H1 (cell line): ENCODE results near the gene SLC5A8. TPM values are rescaled to one million over a fixed set of nuclear protein-coding genes. Genes with fewer than 3 reads are reported as not detected.
A peak's percentile ranks its signal among the peaks of the same experiment; 100 is the strongest.

Source experiments
- CTCF ChIA-PET: fragments of 300-600 bp; sonication (Branson Sonifier 250); formaldehyde crosslinking; loops from one replicate; lab custom pipeline; 2021; ENCODE audit not compliant: partially characterized antibody; lab: Charles Lee
- POLR2A ChIA-PET: fragments of 300-600 bp; sonication (Branson Sonifier 250); formaldehyde crosslinking; loops from one replicate; lab custom pipeline; 2021; ENCODE audit warnings: inconsistent platforms; ENCODE audit not compliant: partially characterized antibody; lab: Charles Lee
- DNase-seq, 2 experiments: peaks; one replicate each; pipeline versions ENCODE4 v3.0.0 to v3.0.0-alpha.2; 2010 to 2022; ENCODE audit warnings: low spot score in 2 of 2, low read depth in 1 of 2, mixed read lengths in 1 of 2
- FAIRE-seq: peaks from 2 replicates; lab custom pipeline; 2011; peaks lifted over from hg19 to GRCh38; lab: Jason Lieb, UNC
- H2AFZ ChIP-seq: 2 replicates; pipeline ENCODE4 v1.8.1; 2012; ENCODE audit warnings: low read length, inconsistent platforms
- H2AK5ac ChIP-seq: 2 replicates; pipeline ENCODE4 v1.6.1; 2013; ENCODE audit warnings: low read depth, low read length
- H2BK120ac ChIP-seq: replicated peaks from 2 replicates; pipeline ENCODE3; 2013; ENCODE audit warnings: low read depth, low read length, inconsistent platforms
- H2BK12ac ChIP-seq: 2 replicates; pipeline ENCODE4 v1.6.1; 2013; ENCODE audit warnings: low read depth, low read length
- H2BK15ac ChIP-seq: 2 replicates; pipeline ENCODE4 v1.6.1; 2013; ENCODE audit warnings: low read length
- H2BK20ac ChIP-seq: 2 replicates; pipeline ENCODE4 v1.6.1; 2013; ENCODE audit warnings: low read length
- H2BK5ac ChIP-seq: 2 replicates; pipeline ENCODE4 v1.6.1; 2013; ENCODE audit warnings: low read depth, low read length
- H3K14ac ChIP-seq: 2 replicates; pipeline ENCODE4 v1.6.1; 2013; ENCODE audit warnings: inconsistent platforms; ENCODE audit not compliant: insufficient read length
- H3K18ac ChIP-seq: 2 replicates; pipeline ENCODE4 v1.6.1; 2013; ENCODE audit warnings: low read length; ENCODE audit errors: extremely low read depth
- H3K23ac ChIP-seq: 2 replicates; pipeline ENCODE4 v1.6.1; 2013; ENCODE audit warnings: inconsistent platforms; ENCODE audit not compliant: insufficient read length
- H3K23me2 ChIP-seq: 2 replicates; pipeline ENCODE4 v1.6.1; 2013; ENCODE audit warnings: low read depth, low read length
- H3K27ac ChIP-seq: 2 replicates; pipeline ENCODE4 v1.6.1; 2011; ENCODE audit warnings: low read depth, low read length, inconsistent platforms
- H3K27me3 ChIP-seq, 4 experiments: replicated peaks in 1 of 4; 1 replicate in 1 of 4; 2 replicates in 3 of 4; pipeline versions ENCODE4 v1.6.1 to v1.8.1; 2011 to 2013; ENCODE audit warnings: low read length in 3 of 4, mild to moderate bottlenecking in 3 of 4, inconsistent platforms in 2 of 4, mixed read lengths in 2 of 4, moderate library complexity in 1 of 4; ENCODE audit not compliant: control insufficient read depth in 3 of 4, insufficient read depth in 3 of 4; ENCODE audit errors: extremely low read depth in 1 of 4
- H3K36me3 ChIP-seq, 4 experiments: 2 replicates each; pipeline versions ENCODE4 v1.6.1 to v1.8.1; 2011 to 2013; ENCODE audit warnings: mild to moderate bottlenecking in 4 of 4, low read length in 3 of 4, moderate library complexity in 2 of 4, control low read depth in 1 of 4, inconsistent platforms in 1 of 4; ENCODE audit not compliant: insufficient read depth in 4 of 4, control insufficient read depth in 2 of 4
- H3K4ac ChIP-seq: replicated peaks from 2 replicates; pipeline ENCODE3; 2013; ENCODE audit warnings: low read length, low read depth, mixed read lengths, inconsistent platforms; ENCODE audit not compliant: insufficient read length
- H3K4me1 ChIP-seq, 4 experiments: replicated peaks in 1 of 4; 1 replicate in 1 of 4; 2 replicates in 3 of 4; pipeline versions ENCODE4 v1.6.1 to v1.8.1; 2011 to 2013; ENCODE audit warnings: low read length in 3 of 4, inconsistent platforms in 2 of 4, mixed read lengths in 1 of 4; ENCODE audit not compliant: insufficient read depth in 4 of 4, control insufficient read depth in 3 of 4
- H3K4me2 ChIP-seq, 2 experiments: 2 replicates each; pipeline versions ENCODE4 v1.6.1 to v1.8.1; 2011 to 2013; ENCODE audit warnings: low read depth in 2 of 2, low read length in 2 of 2, control low read depth in 1 of 2, inconsistent platforms in 1 of 2, mild to moderate bottlenecking in 1 of 2; ENCODE audit not compliant: insufficient read depth in 1 of 2
- H3K4me3 ChIP-seq, 4 experiments: fragments of 200-600, 300-600 bp in 1 of 4; sonication (generic), shearing (Covaris generic), sonication (Bioruptor Twin) in 1 of 4; 2 replicates each; pipeline versions ENCODE4 v1.5.1 to v1.8.1; 2011 to 2016; ENCODE audit warnings: low read length in 4 of 4, low read depth in 3 of 4, control low read depth in 2 of 4, inconsistent platforms in 2 of 4, mild to moderate bottlenecking in 2 of 4, mixed read lengths in 1 of 4, moderate library complexity in 1 of 4; ENCODE audit not compliant: insufficient read depth in 2 of 4; ENCODE audit errors: extremely low read depth in 1 of 4
- H3K56ac ChIP-seq: replicated peaks from 2 replicates; pipeline ENCODE3; 2013; ENCODE audit warnings: low read depth, mild to moderate bottlenecking, mixed read lengths, low read length, inconsistent platforms; ENCODE audit not compliant: insufficient read length
- H3K79me1 ChIP-seq: 2 replicates; pipeline ENCODE4 v1.6.1; 2013; ENCODE audit warnings: low read depth, low read length, control low read depth
- H3K79me2 ChIP-seq, 2 experiments: 2 replicates each; pipeline versions ENCODE4 v1.6.1 to v1.8.1; 2012 to 2013; ENCODE audit warnings: low read length in 2 of 2, mild to moderate bottlenecking in 2 of 2, inconsistent platforms in 1 of 2; ENCODE audit not compliant: insufficient read depth in 2 of 2, control insufficient read depth in 1 of 2
- H3K9ac ChIP-seq, 4 experiments: replicated peaks in 1 of 4; 1 replicate in 1 of 4; 2 replicates in 3 of 4; pipeline versions ENCODE4 v1.6.1 to v1.8.1; 2011 to 2013; ENCODE audit warnings: low read depth in 3 of 4, low read length in 3 of 4, control low read depth in 2 of 4, mild to moderate bottlenecking in 2 of 4, moderate library complexity in 2 of 4, inconsistent platforms in 1 of 4; ENCODE audit errors: extremely low read depth in 1 of 4
- H3K9me3 ChIP-seq, 2 experiments: 2 replicates each; pipeline versions ENCODE4 v1.6.1 to v1.8.1; 2012 to 2013; ENCODE audit warnings: mild to moderate bottlenecking in 2 of 2, moderate library complexity in 2 of 2, control low read depth in 1 of 2, inconsistent platforms in 1 of 2, low read depth in 1 of 2, low read length in 1 of 2, mixed read lengths in 1 of 2; ENCODE audit not compliant: insufficient read depth in 2 of 2
- H4K20me1 ChIP-seq, 2 experiments: replicated peaks in 1 of 2; 2 replicates each; pipeline versions ENCODE3 to v1.8.1; 2011 to 2013; ENCODE audit warnings: inconsistent platforms in 2 of 2, low read length in 2 of 2, mild to moderate bottlenecking in 1 of 2; ENCODE audit not compliant: insufficient read depth in 2 of 2, control insufficient read depth in 1 of 2
- H4K5ac ChIP-seq: 2 replicates; pipeline ENCODE4 v1.6.1; 2013; ENCODE audit warnings: low read length, low read depth, mixed read lengths, inconsistent platforms; ENCODE audit not compliant: insufficient read length
- H4K8ac ChIP-seq: 2 replicates; pipeline ENCODE4 v1.8.0; 2013; ENCODE audit warnings: mild to moderate bottlenecking, moderate library complexity, low read length, inconsistent platforms; ENCODE audit not compliant: insufficient read depth; ENCODE audit errors: extremely low read depth
- H4K91ac ChIP-seq: replicated peaks from 2 replicates; pipeline ENCODE3; 2013; ENCODE audit warnings: low read length, mixed read lengths, inconsistent platforms; ENCODE audit not compliant: insufficient read length
- CBX5 ChIP-seq: fragments of 300-800, 300-1000 bp; sonication (generic); IDR thresholded peaks from 2 replicates; pipeline ENCODE4 v1.7.1; 2016; ENCODE audit warnings: antibody characterized with exemption, low read length, low read depth
- GTF2F1 ChIP-seq: IDR thresholded peaks from 2 replicates; pipeline ENCODE4 v1.6.1; 2012; ENCODE audit warnings: low read depth, low read length, improper control_type of control experiment, borderline replicate concordance
- TBP ChIP-seq: IDR thresholded peaks from 2 replicates; pipeline ENCODE4 v1.6.1; 2011; ENCODE audit warnings: low read depth, low read length, improper control_type of control experiment
- WGBS, 2 experiments: shearing (Covaris generic) in 1 of 2; methylation state at CpG; one replicate each; pipeline versions ENCODE4 v1.1.6 to v1.1.7; 2013 to 2015; ENCODE audit warnings: low lambda C conversion rate in 2 of 2, mixed read lengths in 2 of 2, inconsistent platforms in 1 of 2, low coverage in 1 of 2, missing lambda C conversion rate in 1 of 2; ENCODE audit not compliant: insufficient replicate concordance in 2 of 2, insufficient coverage in 1 of 2, insufficient read length in 1 of 2; ENCODE audit errors: extremely low coverage in 1 of 2, missing lambda C conversion rate in 1 of 2; 5-methylcytosine and 5-hydroxymethylcytosine counted together
- polyA plus RNA-seq, 7 experiments: library from polyadenylated mRNA; depleted of rRNA in 3 of 7; stranded (reverse) in 5 of 7; unstranded in 2 of 7; fragments of >200 nt in 5 of 7; fragments of 200-250 nt in 2 of 7; gene quantifications; 1 replicate in 5 of 7; 2 replicates in 1 of 7; 4 replicates in 1 of 7; pipeline versions ENCODE4 v1.2.1 to v1.2.3, GENCODE V29; 2011 to 2013; ENCODE audit warnings: missing spikeins in 2 of 7, mixed read lengths in 2 of 7
- total RNA-seq: library from RNA; stranded (reverse); fragmentation: NEBNext Ultra II Directional; extraction: Animal tissue kit (Norgen Biotek cat#: 25700); gene quantifications from 2 replicates; pipeline ENCODE4 v1.2.1, GENCODE V29; 2021

SLC5A8 gene
- total and polyA plus RNA-seq, 2 of the 8 experiments (the other 6 are each of a cell fraction or from before 2014, with no cell fraction given), result 0.11 to 0.21 TPM

GRCh38 chr12:101229841-101230241, 19.8 kb upstream of the SLC5A8 start:
- no peak overlapping the region for H3K27ac ChIP-seq
- no peaks in the 10 kb centered on the region for H3K23me2 ChIP-seq
- H3K14ac ChIP-seq, result no peak overlapping the region
- no peak overlapping the region for H3K4me3 ChIP-seq
- no peak overlapping the region for H2BK5ac ChIP-seq
- H3K79me1 ChIP-seq, result no peaks in the 10 kb centered on the region
- 0 out of 2 replicates have a peak overlapping the region, but pooled peaks have one; percentile 72 for H2BK20ac ChIP-seq
- H2AK5ac ChIP-seq, result no peak overlapping the region
- H4K5ac ChIP-seq, result no peak overlapping the region
- H3K9ac ChIP-seq, result no peak overlapping the region
- DNase-seq (no peak), FAIRE-seq (no peak)
- H2BK15ac ChIP-seq, result no peak overlapping the region
- POLR2A ChIA-PET, result no interaction called here
- no peak overlapping the region for H3K4ac ChIP-seq
- H4K20me1 ChIP-seq, result no peaks in the 10 kb centered on the region
- H3K36me3 ChIP-seq, result no peaks in the 10 kb centered on the region; a peak in 1 of 8 replicates
- H3K18ac ChIP-seq, result no peak overlapping the region
- CTCF ChIA-PET, result no interaction called here
- no peak overlapping the region for H3K56ac ChIP-seq
- H4K8ac ChIP-seq, result no peak overlapping the region
- no peak overlapping the region for H2BK120ac ChIP-seq
- H4K91ac ChIP-seq, result no peak overlapping the region
- no peak overlapping the region for H3K4me2 ChIP-seq
- H3K9me3 ChIP-seq, result no peaks in the 10 kb centered on the region
- no peaks in the 10 kb centered on the region for H3K4me1 ChIP-seq
- no peak overlapping the region for H2BK12ac ChIP-seq
- TF ChIP-seq TBP (peak; percentile 73), CBX5 (no peak), GTF2F1 (no peak)
- no peak overlapping the region; the same call in 1 of the 2 replicates for H2AFZ ChIP-seq
- H3K79me2 ChIP-seq, result no peaks in the 10 kb centered on the region
- 86% methylated on average over 7 of the region's 7 CpGs; no CpG with 5 or more reads in 1 of the 2 experiments for WGBS, 2 experiments
- H3K23ac ChIP-seq, result no peak overlapping the region
- H3K27me3 ChIP-seq, result no peaks in the 10 kb centered on the region
